ENCODE measurements around the gene PLCL2.

PLCL2 gene

GRCh38 chr3:17011728-17012338, 127.1 kb downstream of the PLCL2 start:
- no peak for DNase-seq (ENCODE audit: low spot score)

- DNase-seq (ENCODE audit: low spot score): no peak
These were observed 128.3 kb downstream of the PLCL2 start for GRCh38 chr3:17013050-17013449.

GRCh38 chr3:17013571-17013970, 128.8 kb downstream of the PLCL2 start:
- DNase-seq (ENCODE audit: low spot score): no peak

- DNase-seq (ENCODE audit: low spot score): no peak
These were observed 129.5 kb downstream of the PLCL2 start for GRCh38 chr3:17014284-17014683.

GRCh38 chr3:17014709-17015108, 130.0 kb downstream of the PLCL2 start:
- no peak for DNase-seq (ENCODE audit: low spot score)

- no peak for DNase-seq (ENCODE audit: low spot score)
These were observed 136.9 kb downstream of the PLCL2 start for GRCh38 chr3:17021614-17022013.

- DNase-seq (ENCODE audit: low spot score): no peak
These were observed 138.4 kb downstream of the PLCL2 start for GRCh38 chr3:17023006-17023664.

- no peak for DNase-seq (ENCODE audit: low spot score)
These were observed 140.9 kb downstream of the PLCL2 start for GRCh38 chr3:17025594-17026139.

- DNase-seq (ENCODE audit: low spot score): no peak
These were observed 142.6 kb downstream of the PLCL2 start for GRCh38 chr3:17027318-17027717.

GRCh38 chr3:17028363-17028762, 143.6 kb downstream of the PLCL2 start:
- DNase-seq (ENCODE audit: low spot score): no peak

GRCh38 chr3:17030438-17030837, 145.7 kb downstream of the PLCL2 start:
- DNase-seq (ENCODE audit: low spot score): no peak

GRCh38 chr3:17030956-17031652, 146.3 kb downstream of the PLCL2 start:
- no peak for DNase-seq (ENCODE audit: low spot score)

GRCh38 chr3:17032407-17033034, 147.8 kb downstream of the PLCL2 start:
- DNase-seq (ENCODE audit: low spot score): peak; percentile 59

- DNase-seq (ENCODE audit: low spot score): no peak
These were observed 148.9 kb downstream of the PLCL2 start for GRCh38 chr3:17033516-17034168.

GRCh38 chr3:17035033-17035432, 150.3 kb downstream of the PLCL2 start:
- DNase-seq (ENCODE audit: low spot score): no peak

- no peak for DNase-seq (ENCODE audit: low spot score)
These were observed 151.2 kb downstream of the PLCL2 start for GRCh38 chr3:17035966-17036365.

GRCh38 chr3:17038141-17038540, 153.4 kb downstream of the PLCL2 start:
- DNase-seq (ENCODE audit: low spot score): no peak

- DNase-seq (ENCODE audit: low spot score): no peak
These were observed 154.3 kb downstream of the PLCL2 start for GRCh38 chr3:17038900-17039553.

GRCh38 chr3:17039594-17039993, 154.8 kb downstream of the PLCL2 start:
- no peak for DNase-seq (ENCODE audit: low spot score)

GRCh38 chr3:17040322-17040989, 155.7 kb downstream of the PLCL2 start:
- DNase-seq (ENCODE audit: low spot score): peak; percentile 39

GRCh38 chr3:17040990-17041377, 156.2 kb downstream of the PLCL2 start:
- no peak for DNase-seq (ENCODE audit: low spot score)

Data from globus pallidus (tissue), 1 donor.